HUDEP-2 (cell line): Measurements from ENCODE around the gene MYT1.

Experiments used
- DNase-seq, 76 experiments: peaks; one replicate each; lab custom pipeline; 2025; ENCODE audit not compliant: unreplicated experiment in 76 of 76; lab: John Stamatoyannopoulos, UW

The MYT1 gene

GRCh38 chr20:64153861-64154589 lies 10.2 kb upstream of the MYT1 start:
- no peak for DNase-seq

GRCh38 chr20:64154590-64155257 lies 9.5 kb upstream of the MYT1 start:
- no peak for DNase-seq

DNA sequence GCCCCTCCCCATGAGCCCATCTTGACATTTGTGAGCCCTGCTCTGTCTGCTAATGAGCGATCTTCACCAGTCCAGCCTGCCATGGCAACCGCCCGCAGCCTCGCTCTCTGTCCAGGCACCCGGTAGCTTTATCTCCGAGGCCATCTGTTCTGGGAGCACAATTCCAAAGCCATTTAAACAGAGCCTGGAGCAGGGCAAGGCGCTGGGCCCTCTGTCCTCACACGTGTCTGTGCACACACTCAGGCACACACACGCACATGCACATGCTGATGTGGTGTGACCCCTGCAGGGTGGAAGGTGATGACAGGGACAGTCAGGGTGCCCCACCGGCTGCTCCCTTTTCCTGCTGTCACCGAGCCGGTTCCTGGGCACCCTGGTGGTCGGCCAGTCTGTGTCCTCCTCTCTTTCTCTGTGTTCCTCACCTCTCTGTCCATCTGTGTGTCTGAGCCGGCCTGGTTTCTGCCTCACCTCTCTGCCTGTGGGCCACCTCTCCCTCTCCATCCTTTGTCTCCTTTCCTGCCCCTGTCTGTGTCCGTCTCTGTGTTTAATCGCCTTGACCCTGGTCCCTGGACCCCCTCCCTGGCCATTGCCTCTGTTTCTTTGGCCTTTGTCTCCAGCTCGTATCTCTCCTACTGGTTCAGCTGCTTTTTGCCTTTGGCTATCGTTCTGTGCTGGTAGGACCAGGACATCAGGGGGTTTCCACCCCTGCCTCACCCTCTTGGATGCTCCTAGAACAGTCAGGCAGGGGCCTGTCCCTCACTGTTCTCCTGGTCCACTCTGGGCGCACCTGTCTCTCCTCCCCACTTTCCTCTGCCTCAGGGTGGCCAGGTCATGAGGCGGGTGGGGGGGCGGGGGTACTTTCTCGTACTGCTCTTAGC lies 8.8 kb upstream of the MYT1 start:
- no peak for DNase-seq

DNA sequence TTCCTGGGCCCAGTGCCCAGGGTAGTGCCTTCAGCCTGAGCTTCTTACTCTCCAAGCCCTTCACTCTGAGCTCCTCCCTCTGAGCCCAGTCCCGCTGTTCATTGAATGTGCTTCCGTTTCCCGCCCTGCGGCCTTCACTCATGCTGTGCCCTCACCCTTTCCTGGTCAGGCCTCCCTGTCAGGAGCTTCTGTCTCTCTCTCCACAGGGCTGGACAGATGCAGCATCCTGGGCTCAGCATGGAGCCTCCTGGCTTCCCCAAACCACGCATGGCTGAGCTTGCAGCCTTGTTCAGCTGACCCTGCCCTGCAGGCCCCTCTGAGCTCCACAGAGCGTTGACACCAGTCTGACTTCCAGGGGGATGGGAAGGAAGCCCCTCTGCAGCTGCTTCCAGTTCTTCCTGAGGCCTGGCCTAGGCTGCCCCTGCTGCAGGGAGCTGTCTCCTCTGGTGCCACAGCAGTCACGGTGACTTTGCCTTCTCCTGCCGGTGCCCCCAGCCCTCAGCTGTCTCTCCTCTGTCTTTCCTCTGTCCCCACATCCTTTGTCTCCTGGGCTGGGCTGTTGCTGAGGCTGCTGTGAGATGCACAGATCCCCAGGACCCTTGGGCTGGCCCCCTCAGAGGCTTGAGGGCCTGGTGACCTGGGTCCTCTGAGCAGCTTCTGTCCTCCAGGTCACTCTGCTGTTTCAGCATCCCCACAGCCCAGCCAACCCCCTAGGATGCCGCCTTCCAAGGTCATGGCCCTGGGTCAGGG lies 7.9 kb upstream of the MYT1 start:
- DNase-seq, result no peak

- no peak for DNase-seq
These were observed 7.1 kb upstream of the MYT1 start for GRCh38 chr20:64156886-64157875.

DNA sequence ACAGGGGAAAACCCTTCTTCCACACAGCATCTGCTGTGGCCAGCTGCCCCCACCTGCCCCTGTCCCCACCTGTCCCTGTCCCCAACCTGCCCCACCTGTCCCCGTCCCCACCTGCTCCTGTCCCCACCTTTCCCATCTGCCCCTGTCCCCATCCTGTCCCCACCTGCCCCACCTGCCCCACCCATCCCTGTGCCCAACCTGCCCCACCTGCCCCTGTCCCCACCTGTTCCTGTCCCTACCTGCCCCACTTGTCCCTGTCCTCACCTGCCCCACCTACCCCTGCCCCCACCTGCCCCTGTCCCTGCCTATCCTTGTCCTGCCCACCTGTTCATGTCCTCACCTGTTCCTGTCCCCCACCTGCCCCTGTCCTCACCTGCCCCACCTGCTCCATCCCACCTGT lies 6.4 kb upstream of the MYT1 start:
- DNase-seq, result no peak

- DNase-seq, result no peak
These were observed 5.6 kb upstream of the MYT1 start for GRCh38 chr20:64158346-64159285.

- DNase-seq, result no peak
These were observed 5.0 kb upstream of the MYT1 start for GRCh38 chr20:64159286-64159680.

GRCh38 chr20:64159711-64160110 lies 4.5 kb upstream of the MYT1 start:
- no peak for DNase-seq

- DNase-seq, result no peak
These were observed 4.1 kb upstream of the MYT1 start for GRCh38 chr20:64160118-64160517.

DNA sequence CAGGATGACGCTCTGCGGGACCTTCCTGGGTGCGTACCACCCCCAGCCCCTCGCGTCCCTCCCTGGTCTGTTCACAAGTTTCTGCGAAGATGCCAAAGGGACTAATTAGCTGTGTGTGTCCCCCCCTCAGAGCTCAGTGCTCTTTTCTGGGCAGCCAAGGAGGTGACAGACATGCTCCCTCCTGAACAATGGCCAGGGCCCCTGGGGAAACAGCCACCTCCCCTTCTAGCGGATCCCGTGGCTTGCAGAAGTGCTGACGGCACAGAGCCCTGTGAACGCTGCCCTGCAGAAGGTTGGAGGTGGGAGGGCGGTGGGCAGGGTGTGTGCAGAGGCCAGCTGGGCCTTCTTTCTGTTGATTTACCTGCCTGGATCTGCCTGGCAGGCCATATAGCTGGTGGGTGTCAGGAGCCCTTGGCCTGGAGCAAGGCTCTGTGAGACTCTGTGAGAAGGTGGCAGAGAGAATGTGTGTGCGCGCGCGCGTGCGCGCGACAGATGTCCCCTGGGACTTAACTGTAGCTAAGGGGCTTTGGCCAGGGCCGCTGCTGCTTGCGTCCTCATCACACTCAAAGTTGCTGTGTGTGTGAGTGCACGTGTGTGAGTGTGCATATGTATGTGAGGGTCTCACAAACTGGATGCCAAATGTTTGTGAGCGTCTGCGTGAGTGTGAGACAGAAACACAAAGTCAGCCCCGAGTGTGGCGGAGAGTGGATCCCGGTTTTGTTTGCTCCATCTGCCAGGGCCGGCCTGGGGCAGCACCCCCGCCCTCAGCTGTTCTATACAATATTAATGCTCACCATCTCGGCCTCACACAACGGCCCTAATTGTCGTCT lies 3.5 kb upstream of the MYT1 start:
- no peak for DNase-seq

- peak in 22 of 76 experiments; percentile 2 to 28 (median 14) for DNase-seq
These were observed 2.7 kb upstream of the MYT1 start for GRCh38 chr20:64161356-64162238.

DNA sequence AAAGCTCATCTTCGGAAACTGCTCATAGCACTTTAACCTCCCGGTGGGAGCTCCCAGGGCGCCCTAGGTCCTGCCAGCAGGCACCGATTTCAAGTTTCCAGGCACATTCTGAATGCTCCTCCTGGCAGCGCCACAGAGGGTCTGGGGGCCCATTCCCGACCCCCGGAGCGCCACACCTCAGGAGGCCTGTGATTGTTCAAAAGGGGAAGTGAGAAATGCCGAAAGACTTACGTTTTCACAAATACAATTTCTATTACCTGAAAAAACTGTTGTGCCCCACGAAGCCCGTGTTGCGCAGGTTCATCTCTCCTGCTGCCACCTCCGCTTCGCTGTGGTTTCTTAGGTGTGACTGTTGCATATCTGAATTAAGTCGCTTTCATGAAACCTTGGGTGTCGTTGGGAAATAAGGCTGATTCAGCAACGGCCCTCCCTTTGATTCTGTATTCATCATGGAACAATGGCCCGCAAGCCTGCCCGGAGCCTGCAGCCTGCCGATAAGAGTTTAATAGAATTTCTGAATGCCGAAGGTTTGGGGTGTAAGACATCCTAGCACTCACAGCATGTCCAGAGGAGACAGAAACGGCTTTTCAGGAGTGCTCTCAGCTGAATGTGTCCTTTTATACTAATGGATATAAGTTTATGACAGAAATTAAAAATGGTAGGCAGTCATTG lies 1.9 kb upstream of the MYT1 start:
- DNase-seq, result no peak

DNA sequence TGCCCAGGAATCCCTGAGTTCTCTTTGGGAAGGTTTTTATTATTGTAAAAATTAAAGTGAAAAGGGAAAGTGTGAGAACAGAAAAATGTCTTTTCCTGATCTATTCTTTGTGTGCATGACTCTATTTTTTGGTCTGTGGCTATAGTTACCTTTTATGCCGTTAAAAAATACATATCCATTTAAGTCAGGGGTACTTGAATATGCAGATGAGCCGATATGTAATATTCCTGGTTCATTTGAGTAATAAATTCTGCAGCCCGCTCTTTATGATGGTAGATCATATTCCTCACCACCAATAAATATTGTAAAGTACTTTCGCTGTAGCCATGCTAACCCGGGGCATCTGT lies 503 bp upstream of the MYT1 start:
- no peak for DNase-seq

DNA sequence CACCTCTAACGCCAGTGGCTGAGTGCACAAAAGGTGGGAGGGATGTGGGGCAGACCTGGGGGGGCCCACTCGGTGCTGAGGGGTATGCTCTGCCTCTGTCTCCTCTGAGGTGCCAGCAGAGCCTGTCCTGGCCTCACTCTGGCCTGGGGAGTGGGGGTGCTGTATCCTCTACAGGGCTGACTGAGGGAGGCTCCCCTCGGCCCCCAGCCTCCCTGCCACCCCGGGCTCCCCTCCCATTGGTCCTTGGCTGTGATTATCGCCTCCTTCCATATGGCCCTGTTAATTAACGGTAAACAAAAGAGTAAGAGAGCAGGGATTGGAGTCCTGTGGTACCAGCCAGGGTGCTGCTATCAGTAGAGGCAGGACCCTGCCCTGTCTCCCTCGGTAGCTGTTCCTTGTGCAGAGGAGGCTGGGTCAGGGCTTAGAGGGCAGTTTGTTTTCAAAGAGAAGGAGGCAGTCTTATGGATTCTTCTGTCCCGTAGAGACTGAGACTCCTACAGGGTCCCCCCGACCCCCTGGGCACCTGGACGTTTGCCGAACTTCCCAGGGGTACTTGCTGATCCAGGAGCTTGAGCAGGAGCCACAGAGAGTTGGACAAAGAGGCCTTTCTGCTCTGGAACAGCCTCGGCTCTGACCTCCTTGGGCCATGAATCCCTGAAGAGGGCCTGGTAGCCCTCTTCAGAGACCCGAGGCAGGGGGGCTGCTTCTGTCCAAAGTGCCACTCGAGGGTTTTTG lies 1.8 kb downstream of the MYT1 start:
- no peak for DNase-seq
